Natural killer cell (primary cell): ENCODE measurements around the gene CHN2. TPM values are rescaled to one million over a fixed set of nuclear protein-coding genes. Genes with fewer than 3 reads are reported as not detected.

Source experiments
- ATAC-seq, 3 donors: fragments of 150-1000 bp in 2 of 3; fragments of 200-7000 bp in 1 of 3; cut with Tn5 transposase; 1 replicate in 1 of 3; 2 replicates in 2 of 3; pipeline ENCODE4 v1.10.0; 2021; ENCODE audit warnings: mild to moderate bottlenecking in 2 of 3, moderate library complexity in 2 of 3
- DNase-seq, 2 donors: peaks; one replicate each; pipeline versions ENCODE4 v3.0.0 to v3.0.0-alpha.2; 2013 to 2021; ENCODE audit warnings: mixed read lengths in 1 of 2
- H3K27ac ChIP-seq: one replicate; pipeline ENCODE4 v1.5.1; 2013; ENCODE audit warnings: mild to moderate bottlenecking, low read length
- H3K27me3 ChIP-seq: one replicate; pipeline ENCODE4 v1.6.1; 2013; ENCODE audit warnings: low read length; ENCODE audit not compliant: control insufficient read depth, insufficient read depth
- H3K36me3 ChIP-seq: one replicate; pipeline ENCODE4 v1.6.1; 2013; ENCODE audit warnings: low read length; ENCODE audit not compliant: control insufficient read depth, insufficient read depth
- H3K4me1 ChIP-seq: one replicate; pipeline ENCODE4 v1.6.1; 2013; ENCODE audit warnings: low read length; ENCODE audit not compliant: control insufficient read depth, insufficient read depth
- H3K4me3 ChIP-seq: one replicate; pipeline ENCODE4 v1.5.1; 2013; ENCODE audit warnings: low read length
- H3K9me3 ChIP-seq: one replicate; pipeline ENCODE4 v1.6.1; 2013; ENCODE audit warnings: low read length; ENCODE audit not compliant: control insufficient read depth, insufficient read depth
- H3K27ac Mint-ChIP-seq, 2 donors: one replicate each; pipeline ENCODE4 v1.8.0; 2022; ENCODE audit warnings: mild to moderate bottlenecking in 2 of 2, mixed read lengths in 2 of 2, moderate library complexity in 1 of 2
- H3K27me3 Mint-ChIP-seq, 2 donors: one replicate each; pipeline ENCODE4 v1.8.0; 2022; ENCODE audit warnings: low read depth in 2 of 2, mixed read lengths in 2 of 2
- H3K36me3 Mint-ChIP-seq: one replicate; pipeline ENCODE4 v1.8.0; 2022; ENCODE audit warnings: mixed read lengths
- H3K4me1 Mint-ChIP-seq, 2 donors: one replicate each; pipeline ENCODE4 v1.8.0; 2022; ENCODE audit warnings: mixed read lengths in 2 of 2
- H3K4me3 Mint-ChIP-seq: one replicate; pipeline ENCODE4 v1.8.0; 2022; ENCODE audit warnings: mild to moderate bottlenecking, moderate library complexity, mixed read lengths
- H3K9me3 Mint-ChIP-seq, 2 donors: one replicate each; pipeline ENCODE4 v1.8.0; 2022; ENCODE audit warnings: mixed read lengths in 2 of 2
- CTCF ChIP-seq: fragments of 200-600 bp; IDR thresholded peaks from one replicate; pipeline ENCODE4 v1.8.0; 2022; ENCODE audit warnings: antibody characterized with exemption
- WGBS: methylation state at CpG from one replicate; pipeline ENCODE4 v1.1.7; 2013; ENCODE audit warnings: missing lambda C conversion rate; ENCODE audit not compliant: insufficient coverage; 5-methylcytosine and 5-hydroxymethylcytosine counted together
- intact Hi-C: fragments of 100-400 bp; cut with micrococcal nuclease; formaldehyde crosslinking; loops from one replicate; pipeline ENCODE4 v1.14.2; 2022
- total RNA-seq, 4 donors: library from RNA; stranded (reverse); fragments of 120-200 nt in 1 of 4; gene quantifications; one replicate each; pipeline versions ENCODE4 v1.2.3 to v1.2.4, GENCODE V29; 2013 to 2022

CHN2 gene
- total RNA-seq, 3 donors from 2014 or later (not counting 1 experiment from before 2014, with no cell fraction given), result 23.2 to 40.6 (median 30.2) TPM

GRCh38 chr7:29484280-29484679, 289.7 kb downstream of the CHN2 start:
- H3K36me3 Mint-ChIP-seq, result no peaks in the 10 kb centered on the region
- no peak for TF ChIP-seq CTCF
- WGBS, result 97% methylated on average over 3 of the region's 3 CpGs
- H3K4me1 ChIP-seq, result peaks cover 9% of the 10 kb centered on the region
- H3K9me3 ChIP-seq, result no peaks in the 10 kb centered on the region
- H3K4me1 Mint-ChIP-seq, result peaks cover 8 to 13% of the 10 kb centered on the region in 2 donors
- no peaks in the 10 kb centered on the region for H3K9me3 Mint-ChIP-seq
- H3K27me3 Mint-ChIP-seq, result no peaks in the 10 kb centered on the region
- H3K27ac Mint-ChIP-seq, result no peak overlapping the region
- intact Hi-C loops, result no loop called here
- H3K27me3 ChIP-seq, result no peaks in the 10 kb centered on the region
- H3K36me3 ChIP-seq, result no peaks in the 10 kb centered on the region
- no peak overlapping the region for H3K4me3 ChIP-seq
- no peak overlapping the region for H3K27ac ChIP-seq
- ATAC-seq (no peak), DNase-seq (no peak)
- H3K4me3 Mint-ChIP-seq, result no peak overlapping the region

GRCh38 chr7:29485339-29486190, 291.0 kb downstream of the CHN2 start:
- no peak overlapping the region for H3K27ac ChIP-seq
- WGBS, result 59% methylated on average over 9 of the region's 11 CpGs
- Mint-ChIP-seq H3K4me3 (no peak overlapping the region), H3K4me1 (peaks cover 8 to 13% of the 10 kb centered on the region in 2 donors), H3K36me3 (no peaks in the 10 kb centered on the region), H3K27me3 (no peaks in the 10 kb centered on the region), H3K27ac (no peak overlapping the region), H3K9me3 (no peaks in the 10 kb centered on the region)
- no peaks in the 10 kb centered on the region for H3K27me3 ChIP-seq
- intact Hi-C loops, result no loop called here
- no peaks in the 10 kb centered on the region for H3K9me3 ChIP-seq
- H3K4me3 ChIP-seq, result no peak overlapping the region
- no peak for ATAC-seq
- no peaks in the 10 kb centered on the region for H3K36me3 ChIP-seq
- no peak for DNase-seq
- H3K4me1 ChIP-seq, result peaks cover 9% of the 10 kb centered on the region
- TF ChIP-seq CTCF, result no peak

GRCh38 chr7:29486191-29486700, 291.7 kb downstream of the CHN2 start:
- Histone ChIP-seq H3K9me3 (no peaks in the 10 kb centered on the region), H3K27ac (no peak overlapping the region), H3K36me3 (no peaks in the 10 kb centered on the region), H3K4me3 (no peak overlapping the region), H3K27me3 (no peaks in the 10 kb centered on the region), H3K4me1 (peaks cover 9% of the 10 kb centered on the region)
- WGBS, result 89% methylated on average over 13 of the region's 13 CpGs
- Mint-ChIP-seq H3K9me3 (no peaks in the 10 kb centered on the region), H3K27ac (no peak overlapping the region), H3K27me3 (no peaks in the 10 kb centered on the region), H3K4me3 (no peak overlapping the region), H3K36me3 (no peaks in the 10 kb centered on the region), H3K4me1 (peaks cover 8 to 13% of the 10 kb centered on the region in 2 donors)
- ATAC-seq (no peak), DNase-seq (no peak)
- intact Hi-C loops, result no loop called here
- TF ChIP-seq CTCF, result no peak
